K562 (cell line): ENCODE measurements around the gene GRIA3.

Source experiments
- POLR2A ChIP-seq: fragments of 450-650 bp; conservative IDR thresholded peaks from 2 replicates; pipeline ENCODE4 v1.6.1; 2016
- STAT5B ChIP-seq: fragments of 250-450 bp; sonication (Bioruptor Pico); IDR thresholded peaks from 2 replicates; pipeline ENCODE4 v1.8.0; 2021; ENCODE audit warnings: mild to moderate bottlenecking, inconsistent platforms
- TEAD2 ChIP-seq: fragments of 450-650 bp; IDR thresholded peaks from 2 replicates; pipeline ENCODE4 v1.6.1; 2016; ENCODE audit warnings: missing genetic modification characterization, control low read depth, missing compliant biosample characterization
- ZNF133 ChIP-seq: fragments of 250-450 bp; sonication (Bioruptor Pico); IDR thresholded peaks from 2 replicates; pipeline ENCODE4 v1.4.0; 2020; ENCODE audit warnings: mild to moderate bottlenecking
- TF ChIP-seq, protein P1 (sequence below): sonication (generic); formaldehyde crosslinking; IDR thresholded peaks from 2 replicates; pipeline ENCODE4 v1.4.0; 2020; ENCODE audit warnings: mild to moderate bottlenecking, missing genetic modification reagents
- TF ChIP-seq, protein P2 (sequence below), 2 experiments: IDR thresholded peaks; 2 replicates each; pipeline ENCODE4 v1.6.1; 2012; ENCODE audit warnings: improper control_type of control experiment in 2 of 2, low read depth in 2 of 2, low read length in 2 of 2, borderline replicate concordance in 1 of 2

DNA sequence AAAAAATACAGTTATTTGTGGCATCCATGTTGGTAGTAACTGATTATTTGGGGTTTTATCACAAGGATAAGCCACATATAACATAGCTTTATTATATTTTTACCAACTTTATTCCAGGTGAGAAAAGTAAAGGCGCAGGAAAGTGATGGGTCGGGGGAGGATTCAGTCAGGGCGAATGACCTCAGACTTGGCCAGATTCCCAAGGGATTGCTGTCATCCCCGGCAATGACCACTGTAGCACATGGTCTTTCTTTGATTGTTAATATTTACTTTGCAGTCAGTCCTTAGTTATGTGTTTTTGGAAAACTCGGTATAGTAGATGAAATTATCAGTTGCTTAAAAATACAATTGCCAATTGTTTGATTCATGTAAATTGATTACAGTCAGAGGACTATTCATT lies 17.6 kb downstream of the GRIA3 start:
- TF ChIP-seq POLR2A (no peak), TEAD2 (tag) (no peak), STAT5B (CRISPR knock-in tag) (no peak), ZNF133 (CRISPR knock-in tag) (no peak)
- TF ChIP-seq, protein P1, sequence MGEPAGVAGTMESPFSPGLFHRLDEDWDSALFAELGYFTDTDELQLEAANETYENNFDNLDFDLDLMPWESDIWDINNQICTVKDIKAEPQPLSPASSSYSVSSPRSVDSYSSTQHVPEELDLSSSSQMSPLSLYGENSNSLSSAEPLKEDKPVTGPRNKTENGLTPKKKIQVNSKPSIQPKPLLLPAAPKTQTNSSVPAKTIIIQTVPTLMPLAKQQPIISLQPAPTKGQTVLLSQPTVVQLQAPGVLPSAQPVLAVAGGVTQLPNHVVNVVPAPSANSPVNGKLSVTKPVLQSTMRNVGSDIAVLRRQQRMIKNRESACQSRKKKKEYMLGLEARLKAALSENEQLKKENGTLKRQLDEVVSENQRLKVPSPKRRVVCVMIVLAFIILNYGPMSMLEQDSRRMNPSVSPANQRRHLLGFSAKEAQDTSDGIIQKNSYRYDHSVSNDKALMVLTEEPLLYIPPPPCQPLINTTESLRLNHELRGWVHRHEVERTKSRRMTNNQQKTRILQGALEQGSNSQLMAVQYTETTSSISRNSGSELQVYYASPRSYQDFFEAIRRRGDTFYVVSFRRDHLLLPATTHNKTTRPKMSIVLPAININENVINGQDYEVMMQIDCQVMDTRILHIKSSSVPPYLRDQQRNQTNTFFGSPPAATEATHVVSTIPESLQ (CRISPR knock-in tag) = no peak
- TF ChIP-seq, protein P2, sequence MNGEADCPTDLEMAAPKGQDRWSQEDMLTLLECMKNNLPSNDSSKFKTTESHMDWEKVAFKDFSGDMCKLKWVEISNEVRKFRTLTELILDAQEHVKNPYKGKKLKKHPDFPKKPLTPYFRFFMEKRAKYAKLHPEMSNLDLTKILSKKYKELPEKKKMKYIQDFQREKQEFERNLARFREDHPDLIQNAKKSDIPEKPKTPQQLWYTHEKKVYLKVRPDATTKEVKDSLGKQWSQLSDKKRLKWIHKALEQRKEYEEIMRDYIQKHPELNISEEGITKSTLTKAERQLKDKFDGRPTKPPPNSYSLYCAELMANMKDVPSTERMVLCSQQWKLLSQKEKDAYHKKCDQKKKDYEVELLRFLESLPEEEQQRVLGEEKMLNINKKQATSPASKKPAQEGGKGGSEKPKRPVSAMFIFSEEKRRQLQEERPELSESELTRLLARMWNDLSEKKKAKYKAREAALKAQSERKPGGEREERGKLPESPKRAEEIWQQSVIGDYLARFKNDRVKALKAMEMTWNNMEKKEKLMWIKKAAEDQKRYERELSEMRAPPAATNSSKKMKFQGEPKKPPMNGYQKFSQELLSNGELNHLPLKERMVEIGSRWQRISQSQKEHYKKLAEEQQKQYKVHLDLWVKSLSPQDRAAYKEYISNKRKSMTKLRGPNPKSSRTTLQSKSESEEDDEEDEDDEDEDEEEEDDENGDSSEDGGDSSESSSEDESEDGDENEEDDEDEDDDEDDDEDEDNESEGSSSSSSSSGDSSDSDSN (IDR thresholded peaks at IDR 0.05; ENCODE audit: borderline replicate concordance in 1 of 2, low read depth in 2 of 2, low read length in 2 of 2) = no peak
